Cerebellar nuclear complex (tissue), 1 donor: Measurements from ENCODE around the gene TMEM81.

Experiments
- DNase-seq, 2 experiments: peaks; one replicate each; lab custom pipeline; 2025; lab: John Stamatoyannopoulos, UW

The TMEM81 gene, protein sequence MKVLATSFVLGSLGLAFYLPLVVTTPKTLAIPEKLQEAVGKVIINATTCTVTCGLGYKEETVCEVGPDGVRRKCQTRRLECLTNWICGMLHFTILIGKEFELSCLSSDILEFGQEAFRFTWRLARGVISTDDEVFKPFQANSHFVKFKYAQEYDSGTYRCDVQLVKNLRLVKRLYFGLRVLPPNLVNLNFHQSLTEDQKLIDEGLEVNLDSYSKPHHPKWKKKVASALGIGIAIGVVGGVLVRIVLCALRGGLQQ

DNA sequence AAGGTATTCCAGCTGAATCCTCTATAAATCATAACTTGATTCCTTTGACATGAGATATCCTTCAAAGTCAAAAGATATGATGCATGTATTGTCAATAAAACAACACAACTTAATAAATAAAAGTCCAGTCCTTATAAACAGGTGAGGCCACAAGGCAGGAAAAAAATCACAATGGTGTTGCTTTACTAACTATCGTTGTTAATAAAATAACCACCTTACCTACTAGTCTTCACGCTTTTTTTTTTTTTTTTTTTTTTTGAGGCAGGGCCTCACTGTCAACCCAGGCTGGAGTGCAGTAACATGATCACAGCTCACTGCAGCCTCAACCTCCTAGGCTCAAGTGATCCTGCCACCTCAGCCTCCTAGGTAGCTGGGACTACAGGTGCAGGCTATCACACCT lies at the start of gene TMEM81:
TSS of gene TMEM81 (minus strand) at position 101 of the 400 bp plus-strand sequence. CDS start 140 bp downstream, outside the sequence.
- DNase-seq = no peak

DNA sequence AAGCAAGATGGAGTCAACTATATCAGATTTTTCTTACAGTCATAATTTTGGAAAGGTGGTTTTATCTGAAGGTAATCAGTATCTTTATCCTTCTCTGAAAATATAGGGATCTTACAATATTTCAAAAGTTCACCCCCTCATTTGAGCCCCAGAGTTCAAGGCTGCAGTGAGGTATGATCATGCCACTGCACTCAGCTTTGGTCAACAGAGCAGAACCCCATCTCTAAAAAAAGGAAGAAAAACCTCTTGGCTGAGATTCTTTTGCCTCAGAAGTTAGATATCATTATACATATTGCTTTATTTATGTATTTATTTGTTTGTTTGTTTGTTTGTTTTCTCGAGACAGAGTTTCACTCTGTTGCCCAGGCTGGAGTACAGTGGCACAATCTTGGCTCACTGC lies 49.0 kb upstream of the TMEM81 start:
- no peak for DNase-seq

DNA sequence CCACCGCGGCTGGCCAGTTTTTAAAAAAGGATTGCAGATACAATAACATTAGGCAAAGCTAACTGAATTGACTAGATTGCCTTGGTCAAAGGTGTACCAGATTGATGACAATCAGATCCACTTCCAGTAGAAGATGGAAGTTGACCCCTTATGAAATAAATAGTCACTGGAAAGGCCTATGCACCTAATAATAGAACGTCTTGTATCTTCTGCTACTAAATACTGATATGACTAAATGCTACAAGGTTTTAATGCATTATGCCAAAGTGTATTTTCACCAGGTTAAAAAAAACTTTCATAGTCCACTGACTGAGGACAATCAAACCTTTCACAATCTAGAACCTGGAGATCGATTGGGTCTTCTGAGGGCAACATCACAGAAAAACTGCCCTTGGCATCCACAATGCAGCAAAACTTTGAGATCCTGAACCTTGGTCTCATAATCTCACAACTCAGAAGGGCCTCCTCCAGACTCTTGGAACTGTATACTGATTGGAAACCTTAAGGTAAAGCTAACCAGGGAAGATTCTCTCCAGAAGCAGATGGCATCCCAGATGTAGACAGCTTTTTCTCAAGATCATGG lies 45.3 kb upstream of the TMEM81 start:
- DNase-seq = no peak

DNA sequence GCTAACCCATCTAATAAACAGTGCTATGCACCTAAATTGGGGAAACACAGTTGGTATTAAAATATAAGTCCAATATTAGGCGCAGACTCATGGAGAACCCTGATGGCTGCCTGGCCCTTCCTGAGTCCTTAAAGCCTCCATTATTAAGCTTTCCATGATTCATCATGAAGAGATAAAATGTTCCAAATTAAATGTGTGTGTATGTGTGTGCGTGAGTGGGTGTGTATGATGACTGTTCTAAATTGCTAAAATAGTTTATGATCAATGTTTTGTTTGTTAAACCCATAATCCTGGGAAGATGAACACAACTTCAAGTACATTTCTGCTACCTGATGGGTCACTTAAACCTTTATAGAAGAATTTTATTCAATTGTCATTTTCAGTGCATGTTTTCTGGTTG lies 43.8 kb upstream of the TMEM81 start:
- no peak for DNase-seq

GRCh38 chr1:205127646-205128045 lies 43.4 kb upstream of the TMEM81 start:
- no peak for DNase-seq

- no peak for DNase-seq
Measured at GRCh38 chr1:205124726-205125125, 40.5 kb upstream of the TMEM81 start.

- no peak for DNase-seq
Measured at GRCh38 chr1:205122489-205122882, 38.2 kb upstream of the TMEM81 start.

DNA sequence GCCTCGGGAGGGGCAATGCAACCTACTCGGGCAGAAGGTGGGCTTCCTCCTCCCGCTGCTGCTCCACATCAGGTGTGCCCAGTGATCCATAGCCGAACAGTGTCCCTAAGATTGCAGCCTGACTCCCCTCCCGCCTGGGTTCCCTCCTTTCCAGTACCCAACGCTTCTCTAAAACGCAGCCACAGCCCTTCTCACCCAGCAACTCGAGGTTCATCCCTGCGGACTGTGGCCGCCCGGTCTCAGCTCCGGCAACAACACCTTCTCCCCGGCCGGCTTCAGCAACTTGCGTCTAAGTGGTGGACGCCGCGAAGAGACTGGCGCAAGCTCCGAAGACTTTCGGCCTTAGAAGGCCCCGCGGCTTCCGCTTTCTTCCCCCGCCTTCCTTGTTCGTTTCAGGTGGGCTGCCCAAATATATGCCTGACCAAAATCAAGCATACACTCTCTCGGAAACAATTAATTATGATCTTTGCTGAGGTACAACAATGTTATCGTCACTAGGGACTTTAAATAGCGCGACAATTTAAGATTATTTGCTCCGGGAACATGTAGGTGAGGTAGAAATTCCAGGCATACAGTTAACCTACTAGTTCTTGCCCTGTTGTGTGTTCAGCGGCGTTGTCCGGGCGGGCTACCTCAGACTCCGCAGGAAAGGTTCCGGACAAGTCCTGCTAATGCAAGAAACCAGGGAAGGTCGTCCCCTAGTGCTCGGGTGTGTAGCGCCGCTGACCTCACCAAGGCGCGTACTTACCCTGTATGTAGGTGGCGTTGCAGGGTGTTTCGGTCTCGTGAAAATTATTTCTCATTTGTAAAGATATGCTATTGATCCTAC lies 37.6 kb upstream of the TMEM81 start, which contains the start of gene RBBP5:
TSS of gene RBBP5 (minus strand) at position 319 of the 829 bp plus-strand sequence. CDS start at position 214, 105 bp downstream.
- peak; percentile 61 to 94 for DNase-seq

DNA sequence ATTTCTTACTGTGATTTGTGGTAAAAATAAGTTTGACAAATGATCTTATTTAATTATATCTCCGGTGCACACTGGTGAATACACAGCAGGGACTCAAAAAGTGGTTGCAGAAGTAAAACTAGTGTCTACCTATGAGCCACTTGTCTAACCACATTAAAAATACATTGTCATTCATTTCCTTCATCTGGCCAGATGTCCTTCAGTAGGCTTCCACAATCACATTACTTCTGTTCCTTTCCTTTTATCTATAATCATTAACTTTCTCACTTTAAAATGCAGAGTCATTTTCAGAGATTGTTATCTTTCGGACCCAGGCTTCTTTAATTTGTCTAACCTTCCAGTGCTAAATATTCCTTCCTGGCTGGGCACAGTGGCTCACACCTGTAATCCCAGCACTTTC lies 34.5 kb upstream of the TMEM81 start:
- no peak for DNase-seq

DNA sequence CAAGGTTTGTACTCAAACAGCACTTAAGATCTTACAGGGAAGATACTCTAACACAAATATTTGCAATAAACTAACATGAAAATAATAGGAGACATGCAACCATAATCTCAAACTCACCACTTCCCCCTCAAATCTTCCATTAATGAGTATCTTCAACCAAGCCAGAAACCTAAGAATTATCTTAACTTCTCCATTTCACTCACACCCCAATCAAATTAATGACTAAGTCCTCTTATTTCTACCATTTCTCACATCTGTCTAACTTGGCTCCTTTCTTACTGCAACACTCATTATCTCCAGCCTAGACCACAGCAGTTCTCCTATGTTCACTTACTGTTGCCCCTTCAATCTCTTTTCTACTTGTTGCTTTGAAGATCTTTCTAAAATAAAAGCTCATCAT lies 27.1 kb upstream of the TMEM81 start:
- no peak for DNase-seq

GRCh38 chr1:205109711-205110110 lies 25.5 kb upstream of the TMEM81 start:
- DNase-seq = no peak

- no peak for DNase-seq
Measured at GRCh38 chr1:205109269-205109668, 25.0 kb upstream of the TMEM81 start.

DNA sequence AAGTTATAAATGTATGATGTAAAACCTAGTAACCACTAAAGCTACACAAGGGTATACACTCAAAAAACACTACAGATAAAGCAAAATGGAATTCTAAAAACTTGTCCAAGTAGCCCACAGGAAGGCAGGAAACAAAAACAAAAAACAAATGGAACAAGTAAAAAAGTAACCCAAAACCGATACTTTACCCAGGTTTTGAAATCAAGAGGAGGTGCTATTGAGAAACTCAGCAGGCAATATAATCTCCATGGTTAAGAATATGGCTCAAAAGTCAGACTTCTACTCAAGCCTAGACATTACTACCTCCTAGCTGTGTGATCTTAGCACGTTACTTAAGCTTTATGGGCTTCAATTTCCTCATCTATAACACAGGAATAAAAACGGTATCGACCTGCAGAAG lies 24.2 kb upstream of the TMEM81 start:
- no peak for DNase-seq

- DNase-seq = no peak
Measured at GRCh38 chr1:205107327-205107726, 23.1 kb upstream of the TMEM81 start.

GRCh38 chr1:205102404-205102803 lies 18.1 kb upstream of the TMEM81 start:
- no peak for DNase-seq

DNA sequence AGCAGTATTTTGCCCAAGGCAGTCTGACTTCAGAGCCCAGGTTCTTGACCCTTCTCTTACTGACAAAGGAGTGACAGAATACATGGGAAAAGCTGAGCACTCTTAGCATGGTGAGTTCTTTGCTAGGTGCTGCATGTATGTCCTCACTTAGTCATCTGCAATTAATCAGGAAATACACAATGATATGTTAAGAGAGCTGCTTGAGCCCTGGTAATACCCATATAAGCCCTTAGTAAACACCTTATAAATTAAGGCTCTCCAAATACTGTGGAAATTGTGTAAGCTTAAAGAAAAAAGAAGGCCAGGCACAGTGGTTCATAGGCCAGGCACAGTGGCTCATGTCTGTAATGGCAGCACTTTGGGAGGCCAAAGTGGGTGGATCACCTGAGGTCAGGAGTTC lies 14.0 kb upstream of the TMEM81 start:
- no peak for DNase-seq

GRCh38 chr1:205095422-205095821 lies 11.2 kb upstream of the TMEM81 start:
- no peak for DNase-seq

DNA sequence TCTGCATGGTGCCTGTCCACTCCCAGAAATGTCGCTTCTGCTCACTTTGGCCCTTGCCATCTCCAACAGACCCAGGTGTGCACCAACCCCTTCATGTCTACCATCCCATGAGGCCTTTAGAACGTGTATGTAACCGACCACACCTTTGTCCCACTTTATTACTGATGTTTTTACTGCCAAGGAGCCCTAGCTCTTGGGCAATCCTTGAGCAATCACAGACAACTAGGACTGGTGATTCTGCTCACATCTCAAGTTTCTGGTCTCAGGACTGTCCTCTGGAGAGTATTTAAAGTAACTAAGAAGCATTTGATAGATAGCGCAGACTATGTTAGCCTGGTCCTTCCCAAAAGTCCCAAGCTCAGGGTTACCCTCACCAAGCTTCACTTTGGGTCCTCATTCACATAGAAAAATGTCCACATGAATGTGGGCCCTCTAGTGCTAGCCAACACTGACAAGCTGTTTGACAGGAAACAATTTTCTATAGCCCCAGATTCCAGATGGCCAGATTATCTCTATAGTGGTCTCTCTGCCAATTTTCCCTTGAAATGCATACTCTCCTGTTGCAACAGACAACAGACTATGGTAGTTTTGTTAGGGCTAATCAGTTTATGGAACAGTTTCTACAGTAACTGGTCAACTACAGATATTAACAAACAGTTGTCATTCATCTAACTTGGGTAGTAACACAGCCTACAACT lies 6.9 kb upstream of the TMEM81 start:
- peak in 1 of 2 experiments; percentile 22 for DNase-seq

- DNase-seq = no peak
Measured at GRCh38 chr1:205088341-205088740, 4.1 kb upstream of the TMEM81 start.

- DNase-seq = no peak
Measured at GRCh38 chr1:205082431-205082830, 1.8 kb downstream of the TMEM81 start.

DNA sequence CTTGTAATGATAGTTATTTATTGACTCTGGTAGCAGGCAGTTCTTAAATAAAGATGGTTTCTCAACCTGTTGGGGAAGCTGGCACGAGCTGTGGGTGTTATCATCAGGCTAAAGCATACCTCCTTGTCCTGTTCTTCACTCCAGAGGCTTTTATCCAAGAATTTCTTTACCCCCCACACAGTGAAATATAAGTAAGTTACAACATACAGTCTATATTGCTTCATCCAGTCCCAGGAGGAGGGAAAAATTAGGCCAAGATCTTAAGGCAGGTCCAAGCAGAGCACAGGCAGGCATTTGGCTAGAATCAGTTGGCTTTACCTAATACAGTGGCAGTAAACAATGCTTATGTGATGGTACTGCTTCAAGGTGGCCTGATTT lies 6.3 kb downstream of the TMEM81 start:
- DNase-seq = no peak

- no peak for DNase-seq
Measured at GRCh38 chr1:205077158-205077933, 6.9 kb downstream of the TMEM81 start.
